GM12891 (cell line): ENCODE results near the gene ZNF212.
A peak's percentile ranks its signal among the peaks of the same experiment; 100 is the strongest.

Experiments
- DNase-seq: peaks from one replicate; pipeline ENCODE4 v3.0.0; 2011; ENCODE audit warnings: low spot score; ENCODE audit not compliant: insufficient read length
- FAIRE-seq: peaks from 2 replicates; lab custom pipeline; 2011; peaks lifted over from hg19 to GRCh38; lab: Jason Lieb, UNC
- PAX5 ChIP-seq: IDR thresholded peaks from 2 replicates; pipeline ENCODE4 v1.6.1; 2011; ENCODE audit warnings: low read length, moderate library complexity, mild to moderate bottlenecking; ENCODE audit not compliant: insufficient read depth, severe bottlenecking
- POLR2A ChIP-seq: IDR thresholded peaks from 2 replicates; pipeline ENCODE4 v1.6.1; 2011; ENCODE audit warnings: low read depth, low read length, control low read depth
- POLR2AphosphoS5 ChIP-seq: IDR thresholded peaks from 2 replicates; pipeline ENCODE4 v1.6.1; 2011; ENCODE audit warnings: low read depth, low read length, control low read depth
- POU2F2 ChIP-seq: IDR thresholded peaks from 2 replicates; pipeline ENCODE4 v1.6.1; 2011; ENCODE audit warnings: low read depth, mild to moderate bottlenecking, control low read depth, low read length, moderate library complexity
- SPI1 ChIP-seq: IDR thresholded peaks from 2 replicates; pipeline ENCODE4 v1.6.1; 2011; ENCODE audit warnings: low read depth, low read length, control low read depth
- TAF1 ChIP-seq: IDR thresholded peaks from 2 replicates; pipeline ENCODE4 v1.6.1; 2011; ENCODE audit warnings: low read depth, low read length, control low read depth

ZNF212 gene

GRCh38 chr7:149252378-149252777, 12.9 kb downstream of the ZNF212 start:
- FAIRE-seq (no peak), DNase-seq (no peak)
- TF ChIP-seq SPI1 (no peak), POLR2A (no peak), TAF1 (no peak), POLR2AphosphoS5 (no peak), POU2F2 (no peak), PAX5 (no peak)

- DNase-seq, result no peak
- no peak for FAIRE-seq
- TF ChIP-seq PAX5 (no peak), POLR2AphosphoS5 (no peak), SPI1 (no peak)
Observed at GRCh38 chr7:149253665-149254064, 14.2 kb downstream of the ZNF212 start.

- FAIRE-seq, result no peak
- TF ChIP-seq SPI1, result no peak
- no peak for TF ChIP-seq PAX5
- no peak for TF ChIP-seq POLR2AphosphoS5
- no peak for TF ChIP-seq TAF1
- TF ChIP-seq POU2F2, result no peak
- no peak for TF ChIP-seq POLR2A
- DNase-seq, result no peak
Observed at GRCh38 chr7:149254181-149254858, 14.9 kb downstream of the ZNF212 start.

DNA sequence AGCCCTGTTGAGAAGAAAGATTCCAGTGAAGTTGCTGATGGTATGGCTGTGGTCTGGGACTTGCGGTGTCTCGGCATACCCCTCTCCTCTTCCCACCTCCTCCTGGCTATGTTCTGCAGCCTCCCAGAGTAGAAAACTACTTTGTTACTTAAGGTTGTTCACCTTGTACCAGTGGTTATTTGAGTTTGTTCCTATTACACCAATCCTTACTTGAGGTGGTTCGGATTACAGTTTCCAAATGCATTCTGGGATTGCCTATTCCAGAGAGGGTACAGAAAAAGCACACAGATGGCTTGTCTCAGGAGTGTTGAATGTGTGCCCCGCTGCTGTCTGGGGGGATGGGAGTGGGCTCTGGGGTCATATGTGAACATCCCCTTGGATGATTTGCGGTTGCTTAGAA, 15.7 kb downstream of the ZNF212 start:
- FAIRE-seq (no peak), DNase-seq (no peak)
- TF ChIP-seq SPI1 (no peak), POU2F2 (no peak), POLR2A (no peak), POLR2AphosphoS5 (no peak), PAX5 (no peak), TAF1 (no peak)

GRCh38 chr7:149256568-149256967, 17.1 kb downstream of the ZNF212 start:
- TF ChIP-seq POU2F2 (no peak), SPI1 (no peak), TAF1 (no peak), PAX5 (no peak), POLR2A (no peak), POLR2AphosphoS5 (no peak)
- DNase-seq (no peak), FAIRE-seq (no peak)

DNA sequence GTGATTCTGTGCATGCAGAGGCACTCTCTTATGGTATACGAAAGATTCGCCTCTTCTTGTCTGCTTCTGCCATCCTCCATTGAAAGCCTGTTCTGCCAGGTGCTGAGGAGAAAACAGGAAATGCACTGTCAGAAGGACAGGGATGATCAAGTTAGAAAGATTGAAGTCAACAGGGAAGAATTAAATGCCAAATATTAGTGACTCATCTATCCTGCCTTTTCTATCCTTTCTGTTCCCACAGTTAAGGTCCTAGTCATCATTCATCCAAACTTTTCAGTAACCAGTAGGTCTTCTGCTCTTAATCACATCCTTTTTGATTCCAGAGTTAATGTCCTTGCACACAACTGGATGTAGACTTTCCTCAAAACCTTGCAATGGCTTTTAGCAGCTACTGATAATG, 17.7 kb downstream of the ZNF212 start:
- no peak for TF ChIP-seq POLR2A
- no peak for TF ChIP-seq PAX5
- TF ChIP-seq POU2F2, result no peak
- TF ChIP-seq SPI1, result no peak
- no peak for TF ChIP-seq POLR2AphosphoS5
- no peak for TF ChIP-seq TAF1
- FAIRE-seq, result no peak
- no peak for DNase-seq

- TF ChIP-seq PAX5 (no peak), POLR2AphosphoS5 (no peak), POU2F2 (no peak), TAF1 (no peak), SPI1 (no peak), POLR2A (no peak)
- DNase-seq (no peak), FAIRE-seq (peak; percentile 13)
Observed at GRCh38 chr7:149261316-149261828, 21.9 kb downstream of the ZNF212 start.

DNA sequence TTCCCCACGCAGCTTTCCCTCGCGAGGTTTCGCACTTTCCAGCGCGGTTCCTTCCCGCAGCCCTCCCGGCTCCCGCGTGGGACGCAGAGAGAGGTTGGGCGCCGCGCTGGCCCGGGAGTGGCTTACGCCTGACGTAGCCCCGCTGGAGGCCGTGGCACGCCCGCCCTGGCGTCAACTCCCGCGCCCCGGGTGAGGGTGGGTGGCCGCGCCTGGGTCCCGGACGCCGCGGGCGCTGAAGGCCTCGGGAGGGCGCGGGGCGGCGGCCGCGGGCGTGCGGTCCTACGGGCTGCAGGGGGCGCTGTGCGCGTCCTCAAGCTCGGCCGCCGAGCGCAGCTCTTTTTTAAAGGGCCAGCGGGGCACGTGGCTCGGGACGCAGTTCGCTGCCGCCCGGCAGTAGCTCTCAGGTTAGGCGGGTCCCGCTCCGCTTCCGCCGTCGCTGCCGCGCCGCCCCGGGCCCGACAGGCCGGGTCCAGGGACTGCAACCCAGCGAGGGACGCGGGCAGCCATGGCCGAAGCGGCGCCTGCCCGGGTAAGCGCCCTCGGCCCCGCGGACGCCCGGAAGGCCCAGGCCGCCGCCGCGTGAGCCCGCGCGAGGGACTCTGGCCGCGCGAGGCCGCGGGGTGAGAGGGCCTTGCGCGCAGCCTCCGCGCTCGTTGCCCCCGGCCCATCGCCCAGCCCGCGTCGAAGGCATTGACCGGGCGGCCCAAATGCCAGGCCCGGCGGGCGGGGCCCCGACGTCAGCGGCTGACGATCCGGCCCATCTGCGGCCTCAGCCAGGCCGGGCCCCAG, 22.6 kb downstream of the ZNF212 start, which contains the start of gene ZNF783:
TSS of gene ZNF783 (plus strand) at position 368 of the 789 bp plus-strand sequence. CDS start at position 506, 138 bp downstream.
- peak; percentile 86 for FAIRE-seq
- peak; percentile 89 for DNase-seq
- no peak for TF ChIP-seq POU2F2
- TF ChIP-seq POLR2A, result 0 out of 2 replicates have a peak, but pooled peaks have one; percentile 12

DNA sequence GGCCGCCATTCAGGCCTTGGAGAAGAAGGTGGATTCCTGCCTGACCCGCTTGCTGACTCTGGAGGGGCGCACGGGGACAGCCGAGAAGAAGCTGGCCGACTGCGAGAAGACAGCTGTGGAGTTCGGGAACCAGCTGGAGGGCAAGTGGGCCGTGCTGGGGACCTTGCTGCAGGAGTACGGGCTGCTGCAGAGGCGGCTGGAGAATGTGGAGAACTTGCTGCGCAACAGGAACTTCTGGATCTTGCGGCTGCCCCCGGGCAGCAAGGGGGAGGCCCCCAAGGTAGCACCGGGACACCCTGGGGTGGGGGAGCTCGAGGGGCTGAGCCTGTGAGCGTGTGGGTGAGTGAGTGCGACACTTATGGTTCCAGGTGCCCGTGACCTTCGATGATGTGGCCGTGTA, 27.0 kb downstream of the ZNF212 start:
- DNase-seq (no peak), FAIRE-seq (no peak)
- TF ChIP-seq POLR2A (no peak), TAF1 (no peak), POLR2AphosphoS5 (no peak), PAX5 (no peak), POU2F2 (no peak), SPI1 (no peak)
